GM23338 (cell line): Measurements from ENCODE around the gene PELI1. TPM values are rescaled to one million over a fixed set of nuclear protein-coding genes. Genes with fewer than 3 reads are reported as not detected.

Experiments
- ATAC-seq: fragments of 200-7000 bp; cut with Tn5 transposase; 3 replicates; pipeline ENCODE4 v1.9.1; 2020
- DNase-seq: peaks from one replicate; pipeline ENCODE4 v3.0.0-alpha.2; 2015; ENCODE audit warnings: low spot score
- H2AFZ ChIP-seq: fragments of 200-600 bp; sonication (generic); 2 replicates; pipeline ENCODE4 v1.8.0; 2016; ENCODE audit warnings: antibody characterized with exemption, mild to moderate bottlenecking, moderate library complexity
- H3F3A ChIP-seq: fragments of 200-600 bp; sonication (generic); replicated peaks from 2 replicates; pipeline ENCODE4 v1.8.0; 2017; ENCODE audit warnings: antibody characterized with exemption, mixed run types, low read depth
- H3K27ac ChIP-seq: fragments of 200-600 bp; sonication (generic); 2 replicates; pipeline ENCODE4 v1.6.1; 2016; ENCODE audit warnings: low read depth
- H3K27me3 ChIP-seq: fragments of 200-600 bp; sonication (generic); 2 replicates; pipeline ENCODE4 v1.8.0; 2016; ENCODE audit warnings: mild to moderate bottlenecking, mixed run types, moderate library complexity; ENCODE audit not compliant: insufficient read depth
- H3K36me3 ChIP-seq: fragments of 200-600 bp; sonication (generic); 2 replicates; pipeline ENCODE4 v1.8.0; 2016; ENCODE audit warnings: mild to moderate bottlenecking; ENCODE audit not compliant: insufficient read depth
- H3K4me1 ChIP-seq: fragments of 200-600 bp; sonication (generic); 2 replicates; pipeline ENCODE4 v1.8.0; 2016; ENCODE audit warnings: mild to moderate bottlenecking, moderate library complexity; ENCODE audit not compliant: insufficient read depth
- H3K4me2 ChIP-seq: fragments of 200-600 bp; sonication (generic); 2 replicates; pipeline ENCODE4 v1.7.1; 2017; ENCODE audit warnings: mixed run types
- H3K4me3 ChIP-seq: fragments of 200-600 bp; sonication (generic); 2 replicates; pipeline ENCODE4 v1.6.1; 2016; ENCODE audit warnings: mixed run types
- H3K79me2 ChIP-seq: fragments of 200-600 bp; sonication (generic); replicated peaks from 2 replicates; pipeline ENCODE4 v1.8.0; 2017; ENCODE audit warnings: mild to moderate bottlenecking; ENCODE audit not compliant: insufficient read depth
- H3K9me2 ChIP-seq: fragments of 200-600 bp; sonication (generic); 2 replicates; pipeline ENCODE4 v1.8.0; 2017; ENCODE audit not compliant: insufficient read depth
- H4K20me1 ChIP-seq: fragments of 200-600 bp; sonication (generic); replicated peaks from 2 replicates; pipeline ENCODE4 v1.8.0; 2017; ENCODE audit warnings: mild to moderate bottlenecking; ENCODE audit not compliant: insufficient read depth
- H3K27ac Mint-ChIP-seq: 2 replicates; pipeline ENCODE4 v1.8.0; 2020; ENCODE audit warnings: inconsistent platforms, mild to moderate bottlenecking, moderate library complexity, mixed read lengths
- H3K27me3 Mint-ChIP-seq: 3 replicates; pipeline ENCODE4 v1.8.0; 2022; ENCODE audit warnings: low read depth, mild to moderate bottlenecking, moderate library complexity, mixed read lengths, inconsistent platforms; ENCODE audit not compliant: insufficient read depth, poor library complexity
- H3K36me3 Mint-ChIP-seq: 3 replicates; pipeline ENCODE4 v1.8.0; 2021; ENCODE audit warnings: low read depth, mild to moderate bottlenecking, inconsistent platforms, moderate library complexity, mixed read lengths
- H3K4me1 Mint-ChIP-seq: 3 replicates; pipeline ENCODE4 v1.8.0; 2020; ENCODE audit warnings: mild to moderate bottlenecking, inconsistent platforms, mixed read lengths
- H3K4me3 Mint-ChIP-seq: 3 replicates; pipeline ENCODE4 v1.8.0; 2021; ENCODE audit warnings: moderate library complexity, mild to moderate bottlenecking, inconsistent platforms, mixed read lengths
- H3K9me3 Mint-ChIP-seq: 3 replicates; pipeline ENCODE4 v1.8.0; 2020; ENCODE audit warnings: moderate library complexity, mild to moderate bottlenecking, inconsistent platforms, mixed read lengths
- CREB1 ChIP-seq: fragments of 250-450 bp; sonication (Bioruptor Pico); IDR thresholded peaks from 2 replicates; pipeline ENCODE4 v1.5.0; 2020; ENCODE audit warnings: low read depth, mild to moderate bottlenecking, moderate library complexity
- EZH2 ChIP-seq: fragments of 200-600 bp; sonication (generic); IDR thresholded peaks from one replicate; pipeline ENCODE4 v1.8.0; 2017; ENCODE audit warnings: antibody characterized with exemption, mild to moderate bottlenecking, low read depth; ENCODE audit not compliant: unreplicated experiment
- EZH2phosphoT487 ChIP-seq: fragments of 200-600 bp; sonication (generic); IDR thresholded peaks from one replicate; pipeline ENCODE4 v1.8.1; 2018; ENCODE audit warnings: antibody characterized with exemption; ENCODE audit not compliant: unreplicated experiment
- JUNB ChIP-seq: IDR thresholded peaks from one replicate; pipeline ENCODE4 v1.6.1; 2016; ENCODE audit warnings: antibody characterized with exemption; ENCODE audit not compliant: unreplicated experiment
- NANOG ChIP-seq: IDR thresholded peaks from 2 replicates; pipeline ENCODE4 v1.6.1; 2016; ENCODE audit warnings: antibody characterized with exemption, borderline replicate concordance
- POLR2AphosphoS5 ChIP-seq: IDR thresholded peaks from 2 replicates; pipeline ENCODE4 v1.6.1; 2016; ENCODE audit warnings: antibody characterized with exemption, low read depth
- STAT1 ChIP-seq: IDR thresholded peaks from one replicate; pipeline ENCODE4 v1.6.1; 2016; ENCODE audit warnings: antibody characterized with exemption; ENCODE audit not compliant: unreplicated experiment
- ZNF114 ChIP-seq: fragments of 250-450 bp; sonication (Bioruptor Pico); IDR thresholded peaks from 2 replicates; pipeline ENCODE4 v1.5.0; 2020; ENCODE audit warnings: mild to moderate bottlenecking, moderate library complexity
- ZNF331 ChIP-seq: fragments of 250-450 bp; sonication (Bioruptor Pico); IDR thresholded peaks from 2 replicates; pipeline ENCODE4 v1.5.0; 2020; ENCODE audit warnings: low read depth, mild to moderate bottlenecking, moderate library complexity
- polyA plus RNA-seq: library from polyadenylated mRNA; unstranded; fragments of >200 nt; fragmentation: Nextera tagmentation; extraction: Ambion mirVana; gene quantifications from 2 replicates; pipeline ENCODE4 v1.2.1, GENCODE V29; 2016
- total RNA-seq: library from RNA; depleted of rRNA; stranded (reverse); fragments of >200 nt; shearing (Covaris generic); gene quantifications from 2 replicates; pipeline ENCODE4 v1.2.3, GENCODE V29; 2014
- TF ChIP-seq, protein P1 (sequence below), 2 experiments: fragments of 200-600 bp in 1 of 2; sonication (generic) in 1 of 2; conservative IDR thresholded peaks; 2 replicates each; pipeline versions ENCODE4 v1.5.1 to v1.6.1; 2016 to 2017; ENCODE audit warnings: antibody characterized with exemption in 2 of 2, low read depth in 2 of 2, mild to moderate bottlenecking in 2 of 2, moderate library complexity in 1 of 2
- TF ChIP-seq, protein P2 (sequence below): IDR thresholded peaks from one replicate; pipeline ENCODE4 v1.6.1; 2018; ENCODE audit warnings: antibody characterized with exemption; ENCODE audit not compliant: unreplicated experiment
- TF ChIP-seq, protein P3 (sequence below): fragments of 250-450 bp; sonication (Bioruptor Pico); IDR thresholded peaks from 2 replicates; pipeline ENCODE4 v1.5.0; 2020; ENCODE audit warnings: mild to moderate bottlenecking, moderate library complexity
- TF ChIP-seq, protein P4 (sequence below): IDR thresholded peaks from 2 replicates; pipeline ENCODE4 v1.6.1; 2016; ENCODE audit warnings: antibody characterized with exemption

The PELI1 gene
- total and polyA plus RNA-seq, 2 experiments from 2014 or later, result 32.4 to 61.8 TPM

DNA sequence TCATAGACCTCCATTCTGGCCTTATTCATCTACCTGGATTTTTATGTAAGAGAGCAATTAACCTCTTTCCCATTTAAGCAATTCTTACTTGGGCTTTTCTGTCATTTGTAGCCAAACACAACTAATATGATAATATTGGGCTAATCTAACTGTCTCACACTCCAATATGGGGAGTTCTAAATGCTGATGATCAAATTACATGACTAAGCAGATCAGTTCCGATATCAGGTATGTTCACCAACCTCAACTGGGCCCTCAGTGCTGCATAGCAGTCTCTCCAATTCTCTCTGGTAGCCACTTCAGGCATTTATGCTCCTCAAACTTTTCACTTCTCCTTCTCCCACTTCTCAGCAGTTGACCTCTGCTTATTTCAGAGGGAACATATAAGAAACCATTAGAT lies 64.0 kb downstream of the PELI1 start:
- Mint-ChIP-seq H3K4me1 (peaks cover 11% of the 10 kb centered on the region), H3K4me3 (no peak overlapping the region), H3K27ac (no peak overlapping the region), H3K36me3 (no peaks in the 10 kb centered on the region), H3K9me3 (no peaks in the 10 kb centered on the region; the same call in 1 of the 3 replicates), H3K27me3 (peaks cover 3% of the 10 kb centered on the region)
- ATAC-seq (no peak), DNase-seq (no peak)
- no peaks in the 10 kb centered on the region for H3K36me3 ChIP-seq
- no peak overlapping the region for H3K4me2 ChIP-seq
- no peaks in the 10 kb centered on the region for H4K20me1 ChIP-seq
- TF ChIP-seq ZNF331 (CRISPR knock-in tag) (no peak), ZNF114 (CRISPR knock-in tag) (no peak), EZH2 (no peak), STAT1 (no peak), POLR2AphosphoS5 (no peak), EZH2phosphoT487 (no peak), JUNB (no peak), CREB1 (CRISPR knock-in tag) (no peak), NANOG (no peak)
- TF ChIP-seq, protein P1, sequence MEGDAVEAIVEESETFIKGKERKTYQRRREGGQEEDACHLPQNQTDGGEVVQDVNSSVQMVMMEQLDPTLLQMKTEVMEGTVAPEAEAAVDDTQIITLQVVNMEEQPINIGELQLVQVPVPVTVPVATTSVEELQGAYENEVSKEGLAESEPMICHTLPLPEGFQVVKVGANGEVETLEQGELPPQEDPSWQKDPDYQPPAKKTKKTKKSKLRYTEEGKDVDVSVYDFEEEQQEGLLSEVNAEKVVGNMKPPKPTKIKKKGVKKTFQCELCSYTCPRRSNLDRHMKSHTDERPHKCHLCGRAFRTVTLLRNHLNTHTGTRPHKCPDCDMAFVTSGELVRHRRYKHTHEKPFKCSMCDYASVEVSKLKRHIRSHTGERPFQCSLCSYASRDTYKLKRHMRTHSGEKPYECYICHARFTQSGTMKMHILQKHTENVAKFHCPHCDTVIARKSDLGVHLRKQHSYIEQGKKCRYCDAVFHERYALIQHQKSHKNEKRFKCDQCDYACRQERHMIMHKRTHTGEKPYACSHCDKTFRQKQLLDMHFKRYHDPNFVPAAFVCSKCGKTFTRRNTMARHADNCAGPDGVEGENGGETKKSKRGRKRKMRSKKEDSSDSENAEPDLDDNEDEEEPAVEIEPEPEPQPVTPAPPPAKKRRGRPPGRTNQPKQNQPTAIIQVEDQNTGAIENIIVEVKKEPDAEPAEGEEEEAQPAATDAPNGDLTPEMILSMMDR (conservative IDR thresholded peaks at IDR 0.05; ENCODE audit: low read depth in 2 of 2), result no peak
- TF ChIP-seq, protein P2, sequence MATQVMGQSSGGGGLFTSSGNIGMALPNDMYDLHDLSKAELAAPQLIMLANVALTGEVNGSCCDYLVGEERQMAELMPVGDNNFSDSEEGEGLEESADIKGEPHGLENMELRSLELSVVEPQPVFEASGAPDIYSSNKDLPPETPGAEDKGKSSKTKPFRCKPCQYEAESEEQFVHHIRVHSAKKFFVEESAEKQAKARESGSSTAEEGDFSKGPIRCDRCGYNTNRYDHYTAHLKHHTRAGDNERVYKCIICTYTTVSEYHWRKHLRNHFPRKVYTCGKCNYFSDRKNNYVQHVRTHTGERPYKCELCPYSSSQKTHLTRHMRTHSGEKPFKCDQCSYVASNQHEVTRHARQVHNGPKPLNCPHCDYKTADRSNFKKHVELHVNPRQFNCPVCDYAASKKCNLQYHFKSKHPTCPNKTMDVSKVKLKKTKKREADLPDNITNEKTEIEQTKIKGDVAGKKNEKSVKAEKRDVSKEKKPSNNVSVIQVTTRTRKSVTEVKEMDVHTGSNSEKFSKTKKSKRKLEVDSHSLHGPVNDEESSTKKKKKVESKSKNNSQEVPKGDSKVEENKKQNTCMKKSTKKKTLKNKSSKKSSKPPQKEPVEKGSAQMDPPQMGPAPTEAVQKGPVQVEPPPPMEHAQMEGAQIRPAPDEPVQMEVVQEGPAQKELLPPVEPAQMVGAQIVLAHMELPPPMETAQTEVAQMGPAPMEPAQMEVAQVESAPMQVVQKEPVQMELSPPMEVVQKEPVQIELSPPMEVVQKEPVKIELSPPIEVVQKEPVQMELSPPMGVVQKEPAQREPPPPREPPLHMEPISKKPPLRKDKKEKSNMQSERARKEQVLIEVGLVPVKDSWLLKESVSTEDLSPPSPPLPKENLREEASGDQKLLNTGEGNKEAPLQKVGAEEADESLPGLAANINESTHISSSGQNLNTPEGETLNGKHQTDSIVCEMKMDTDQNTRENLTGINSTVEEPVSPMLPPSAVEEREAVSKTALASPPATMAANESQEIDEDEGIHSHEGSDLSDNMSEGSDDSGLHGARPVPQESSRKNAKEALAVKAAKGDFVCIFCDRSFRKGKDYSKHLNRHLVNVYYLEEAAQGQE, result no peak
- TF ChIP-seq, protein P3, sequence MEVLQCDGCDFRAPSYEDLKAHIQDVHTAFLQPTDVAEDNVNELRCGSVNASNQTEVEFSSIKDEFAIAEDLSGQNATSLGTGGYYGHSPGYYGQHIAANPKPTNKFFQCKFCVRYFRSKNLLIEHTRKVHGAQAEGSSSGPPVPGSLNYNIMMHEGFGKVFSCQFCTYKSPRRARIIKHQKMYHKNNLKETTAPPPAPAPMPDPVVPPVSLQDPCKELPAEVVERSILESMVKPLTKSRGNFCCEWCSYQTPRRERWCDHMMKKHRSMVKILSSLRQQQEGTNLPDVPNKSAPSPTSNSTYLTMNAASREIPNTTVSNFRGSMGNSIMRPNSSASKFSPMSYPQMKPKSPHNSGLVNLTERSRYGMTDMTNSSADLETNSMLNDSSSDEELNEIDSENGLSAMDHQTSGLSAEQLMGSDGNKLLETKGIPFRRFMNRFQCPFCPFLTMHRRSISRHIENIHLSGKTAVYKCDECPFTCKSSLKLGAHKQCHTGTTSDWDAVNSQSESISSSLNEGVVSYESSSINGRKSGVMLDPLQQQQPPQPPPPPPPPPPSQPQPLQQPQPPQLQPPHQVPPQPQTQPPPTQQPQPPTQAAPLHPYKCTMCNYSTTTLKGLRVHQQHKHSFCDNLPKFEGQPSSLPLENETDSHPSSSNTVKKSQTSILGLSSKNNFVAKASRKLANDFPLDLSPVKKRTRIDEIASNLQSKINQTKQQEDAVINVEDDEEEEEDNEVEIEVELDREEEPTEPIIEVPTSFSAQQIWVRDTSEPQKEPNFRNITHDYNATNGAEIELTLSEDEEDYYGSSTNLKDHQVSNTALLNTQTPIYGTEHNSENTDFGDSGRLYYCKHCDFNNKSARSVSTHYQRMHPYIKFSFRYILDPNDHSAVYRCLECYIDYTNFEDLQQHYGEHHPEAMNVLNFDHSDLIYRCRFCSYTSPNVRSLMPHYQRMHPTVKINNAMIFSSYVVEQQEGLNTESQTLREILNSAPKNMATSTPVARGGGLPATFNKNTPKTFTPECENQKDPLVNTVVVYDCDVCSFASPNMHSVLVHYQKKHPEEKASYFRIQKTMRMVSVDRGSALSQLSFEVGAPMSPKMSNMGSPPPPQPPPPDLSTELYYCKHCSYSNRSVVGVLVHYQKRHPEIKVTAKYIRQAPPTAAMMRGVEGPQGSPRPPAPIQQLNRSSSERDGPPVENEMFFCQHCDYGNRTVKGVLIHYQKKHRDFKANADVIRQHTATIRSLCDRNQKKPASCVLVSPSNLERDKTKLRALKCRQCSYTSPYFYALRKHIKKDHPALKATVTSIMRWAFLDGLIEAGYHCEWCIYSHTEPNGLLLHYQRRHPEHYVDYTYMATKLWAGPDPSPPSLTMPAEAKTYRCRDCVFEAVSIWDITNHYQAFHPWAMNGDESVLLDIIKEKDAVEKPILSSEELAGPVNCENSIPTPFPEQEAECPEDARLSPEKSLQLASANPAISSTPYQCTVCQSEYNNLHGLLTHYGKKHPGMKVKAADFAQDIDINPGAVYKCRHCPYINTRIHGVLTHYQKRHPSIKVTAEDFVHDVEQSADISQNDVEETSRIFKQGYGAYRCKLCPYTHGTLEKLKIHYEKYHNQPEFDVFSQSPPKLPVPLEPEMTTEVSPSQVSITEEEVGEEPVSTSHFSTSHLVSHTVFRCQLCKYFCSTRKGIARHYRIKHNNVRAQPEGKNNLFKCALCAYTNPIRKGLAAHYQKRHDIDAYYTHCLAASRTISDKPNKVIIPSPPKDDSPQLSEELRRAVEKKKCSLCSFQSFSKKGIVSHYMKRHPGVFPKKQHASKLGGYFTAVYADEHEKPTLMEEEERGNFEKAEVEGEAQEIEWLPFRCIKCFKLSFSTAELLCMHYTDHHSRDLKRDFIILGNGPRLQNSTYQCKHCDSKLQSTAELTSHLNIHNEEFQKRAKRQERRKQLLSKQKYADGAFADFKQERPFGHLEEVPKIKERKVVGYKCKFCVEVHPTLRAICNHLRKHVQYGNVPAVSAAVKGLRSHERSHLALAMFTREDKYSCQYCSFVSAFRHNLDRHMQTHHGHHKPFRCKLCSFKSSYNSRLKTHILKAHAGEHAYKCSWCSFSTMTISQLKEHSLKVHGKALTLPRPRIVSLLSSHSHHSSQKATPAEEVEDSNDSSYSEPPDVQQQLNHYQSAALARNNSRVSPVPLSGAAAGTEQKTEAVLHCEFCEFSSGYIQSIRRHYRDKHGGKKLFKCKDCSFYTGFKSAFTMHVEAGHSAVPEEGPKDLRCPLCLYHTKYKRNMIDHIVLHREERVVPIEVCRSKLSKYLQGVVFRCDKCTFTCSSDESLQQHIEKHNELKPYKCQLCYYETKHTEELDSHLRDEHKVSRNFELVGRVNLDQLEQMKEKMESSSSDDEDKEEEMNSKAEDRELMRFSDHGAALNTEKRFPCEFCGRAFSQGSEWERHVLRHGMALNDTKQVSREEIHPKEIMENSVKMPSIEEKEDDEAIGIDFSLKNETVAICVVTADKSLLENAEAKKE (CRISPR knock-in tag), result no peak
- TF ChIP-seq, protein P4, sequence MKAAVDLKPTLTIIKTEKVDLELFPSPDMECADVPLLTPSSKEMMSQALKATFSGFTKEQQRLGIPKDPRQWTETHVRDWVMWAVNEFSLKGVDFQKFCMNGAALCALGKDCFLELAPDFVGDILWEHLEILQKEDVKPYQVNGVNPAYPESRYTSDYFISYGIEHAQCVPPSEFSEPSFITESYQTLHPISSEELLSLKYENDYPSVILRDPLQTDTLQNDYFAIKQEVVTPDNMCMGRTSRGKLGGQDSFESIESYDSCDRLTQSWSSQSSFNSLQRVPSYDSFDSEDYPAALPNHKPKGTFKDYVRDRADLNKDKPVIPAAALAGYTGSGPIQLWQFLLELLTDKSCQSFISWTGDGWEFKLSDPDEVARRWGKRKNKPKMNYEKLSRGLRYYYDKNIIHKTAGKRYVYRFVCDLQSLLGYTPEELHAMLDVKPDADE, result no peak
- H3K27ac ChIP-seq, result no peak overlapping the region
- H3K27me3 ChIP-seq, result no peaks in the 10 kb centered on the region
- H3K4me3 ChIP-seq, result no peak overlapping the region
- no peaks in the 10 kb centered on the region for H3F3A ChIP-seq
- no peak overlapping the region for H2AFZ ChIP-seq
- peaks cover 8% of the 10 kb centered on the region; the same call in 1 of the 2 replicates for H3K9me2 ChIP-seq
- peaks cover 8% of the 10 kb centered on the region for H3K4me1 ChIP-seq
- H3K79me2 ChIP-seq, result no peaks in the 10 kb centered on the region
